ENCODE measurements around the gene SRXN1. TPM values are rescaled to one million over a fixed set of nuclear protein-coding genes. Genes with fewer than 3 reads are reported as not detected.

The SRXN1 gene
- total RNA-seq, 1 donor, result 8.1 TPM

DNA sequence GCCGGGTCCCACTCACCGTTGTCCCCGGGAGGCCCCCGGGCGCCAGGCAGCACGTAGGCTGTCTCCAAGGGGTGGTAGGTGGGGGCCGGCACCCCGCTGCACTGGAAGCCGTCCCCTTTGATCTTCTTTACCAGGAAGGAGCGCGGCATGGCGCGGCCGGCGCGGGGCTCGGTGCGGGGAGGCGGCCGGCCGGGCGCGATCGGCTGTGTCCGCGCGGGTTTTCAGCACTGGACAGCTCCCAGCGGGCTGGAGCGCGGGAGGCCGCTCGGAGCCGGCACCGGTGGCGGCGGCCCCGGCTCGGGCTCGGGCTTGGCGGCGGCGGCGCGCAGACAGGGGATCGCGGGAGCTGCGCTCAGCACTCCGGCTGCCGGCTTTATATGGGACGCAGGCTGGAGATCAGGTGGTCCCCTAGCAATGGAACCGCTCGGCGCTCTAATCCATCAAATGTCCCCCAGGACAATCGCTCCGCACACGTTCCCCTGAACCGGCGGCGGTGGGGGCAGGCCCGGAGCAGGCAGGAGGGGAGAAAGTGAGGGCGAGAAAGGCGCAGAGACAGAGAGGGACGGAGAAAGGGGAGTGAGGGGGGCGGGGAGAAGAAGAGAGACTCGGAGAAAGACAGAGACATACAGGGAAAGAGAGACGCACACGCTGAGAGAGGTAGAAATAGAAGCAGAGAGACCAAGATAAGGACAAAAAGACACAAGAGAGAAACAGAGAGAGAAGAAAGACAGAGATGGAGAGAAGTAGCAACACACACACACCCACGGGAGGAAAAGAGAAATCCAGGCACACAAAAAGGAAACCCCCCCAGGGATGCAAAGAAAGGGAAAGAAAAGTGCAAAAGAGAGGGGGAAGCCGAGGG is 22.7 kb upstream of the SRXN1 start, which contains the start of gene SCRT2:
Gene SCRT2, minus strand, starts transcription at position 350 of the 862 bp plus-strand sequence. Its CDS starts 201 bp downstream, at position 149.
- peak; percentile 51 to 80 (median 74) for DNase-seq (ENCODE audit: low read depth in 2 of 3, low spot score in 2 of 3)

DNA sequence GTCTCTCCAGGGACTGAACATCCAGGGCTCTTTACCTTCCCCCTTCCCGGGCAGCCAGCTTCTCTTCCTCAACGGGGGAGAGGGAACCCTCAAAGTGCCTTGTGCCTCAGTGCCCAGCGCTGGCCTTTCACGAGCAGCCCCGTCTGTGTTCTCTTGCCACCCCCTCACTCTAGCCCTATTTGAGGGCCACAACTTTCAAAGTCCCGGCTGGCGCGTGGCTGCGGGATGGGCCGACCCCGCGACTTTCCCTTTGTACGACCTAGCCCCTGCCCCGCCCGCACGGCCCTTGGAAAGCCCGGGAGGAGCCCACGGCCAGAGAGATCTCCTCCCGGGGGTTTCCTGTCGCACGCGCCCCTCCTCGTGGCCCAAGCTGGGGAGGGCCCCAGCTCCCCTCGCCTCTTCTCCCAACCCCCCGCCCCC is 22.0 kb upstream of the SRXN1 start:
- no peak for DNase-seq (ENCODE audit: low read depth in 2 of 3, low spot score in 2 of 3)

DNA sequence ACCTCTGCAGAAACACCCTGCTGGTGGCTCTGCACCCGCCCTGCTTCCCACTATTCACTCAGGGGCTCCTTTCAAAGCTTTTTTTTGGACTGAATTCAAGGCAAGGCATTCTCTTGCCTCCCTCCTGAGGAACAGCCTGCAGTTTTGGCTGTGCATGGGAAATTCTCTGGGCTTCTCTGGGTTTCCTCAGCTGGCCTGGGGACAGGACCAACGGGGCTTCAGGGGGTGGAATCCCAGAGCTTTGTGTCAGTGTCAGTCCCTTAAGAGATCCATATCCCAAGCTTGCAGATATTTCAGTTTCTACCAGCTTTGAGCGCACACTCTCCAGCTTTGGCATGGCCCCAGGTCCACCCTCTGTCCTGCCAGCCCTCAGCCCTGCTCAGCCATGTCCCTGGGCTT is 20.6 kb upstream of the SRXN1 start:
- DNase-seq (ENCODE audit: low read depth in 2 of 3, low spot score in 2 of 3), result no peak

DNA sequence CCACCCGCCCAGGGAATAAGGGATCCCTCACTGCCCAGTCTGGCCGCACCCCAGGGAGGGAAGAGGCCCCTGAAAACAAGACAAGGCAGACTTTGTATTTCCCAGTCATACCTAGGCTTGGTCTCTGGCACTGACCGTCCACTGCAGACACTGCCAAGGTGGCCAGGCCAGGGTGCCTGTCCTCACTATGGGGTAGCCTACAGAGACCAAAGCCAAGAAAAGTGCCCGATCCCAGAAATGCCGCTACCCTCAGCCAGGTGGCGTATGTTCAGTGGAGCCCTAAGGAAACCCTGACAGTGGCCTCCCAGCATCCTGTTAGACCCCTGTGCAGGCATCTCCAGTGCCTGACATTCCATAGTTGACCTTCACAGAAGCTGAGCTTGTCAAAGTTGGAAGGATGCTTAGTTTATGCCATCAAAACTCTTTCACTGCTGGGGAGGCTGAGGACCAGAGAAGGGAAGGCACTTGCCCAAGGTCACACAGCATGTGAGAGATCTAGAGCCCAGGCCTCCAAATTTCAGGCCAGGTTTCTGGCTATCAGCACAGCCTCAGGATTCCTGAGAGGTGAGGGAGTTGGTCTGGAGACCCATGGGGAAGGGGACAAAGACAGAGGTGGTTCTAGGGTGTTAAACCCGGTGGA is 20.1 kb upstream of the SRXN1 start:
- no peak for DNase-seq (ENCODE audit: low read depth in 2 of 3, low spot score in 2 of 3)

DNA sequence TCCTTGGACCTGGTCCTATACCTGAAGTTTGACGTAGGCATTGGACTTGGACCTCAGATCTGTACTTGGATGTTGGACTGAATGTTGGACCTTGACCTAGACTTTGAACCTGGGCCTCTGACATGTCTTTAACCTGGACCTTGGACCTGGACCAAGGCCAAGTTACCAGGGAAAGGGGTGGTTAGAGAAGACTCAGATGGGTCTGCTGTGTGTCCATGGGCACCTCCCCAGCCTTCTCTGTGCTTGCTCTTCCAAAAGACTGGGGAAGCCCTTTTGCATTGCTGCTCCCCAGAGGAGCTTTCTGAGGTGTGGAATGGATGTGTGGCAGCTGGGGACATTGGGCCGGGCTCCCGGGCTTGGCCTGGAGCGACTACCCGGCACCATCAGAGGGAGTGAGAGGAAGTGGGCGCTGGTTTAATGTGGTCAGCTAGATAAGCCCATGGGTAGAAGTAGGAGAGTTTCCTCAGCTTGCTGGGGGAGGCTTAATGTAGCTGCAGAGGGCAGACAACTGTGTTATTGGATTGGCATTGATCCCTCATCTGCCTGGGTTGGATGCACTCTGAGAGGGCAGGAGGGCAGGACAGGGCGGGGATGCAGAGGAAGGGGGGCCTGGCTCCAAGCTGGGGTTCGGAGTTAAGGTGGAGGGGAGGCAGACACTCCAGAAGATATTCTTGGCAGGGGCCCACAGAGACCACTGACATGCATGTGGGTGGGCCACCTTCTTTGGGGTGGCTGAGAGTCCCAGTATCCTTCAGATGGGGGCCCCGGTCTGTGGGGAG is 18.4 kb upstream of the SRXN1 start:
- peak in 1 of 3 donors; percentile 51 for DNase-seq (ENCODE audit: low read depth in 2 of 3, low spot score in 2 of 3)

DNA sequence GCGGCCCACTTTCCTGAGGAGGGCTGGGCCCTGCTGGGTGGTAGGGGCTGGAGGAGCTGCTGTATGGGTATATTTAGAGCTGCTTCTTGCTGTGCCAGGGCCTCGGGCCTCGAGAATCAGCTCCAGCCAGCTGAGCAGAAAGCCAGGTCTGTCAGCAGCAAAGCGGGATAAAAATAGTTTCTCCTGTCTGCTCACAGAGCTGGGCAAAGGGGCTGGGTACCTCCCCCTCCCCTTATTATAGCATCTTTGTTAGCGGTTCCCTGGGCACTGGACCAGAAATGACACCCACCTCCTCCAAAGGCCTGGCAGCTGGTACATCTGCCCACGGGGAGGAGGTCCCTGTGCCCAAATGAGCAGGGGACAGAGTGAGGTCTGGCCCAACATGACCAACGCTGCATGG is 16.6 kb upstream of the SRXN1 start:
- DNase-seq (ENCODE audit: low read depth in 2 of 3, low spot score in 2 of 3), result no peak

DNA sequence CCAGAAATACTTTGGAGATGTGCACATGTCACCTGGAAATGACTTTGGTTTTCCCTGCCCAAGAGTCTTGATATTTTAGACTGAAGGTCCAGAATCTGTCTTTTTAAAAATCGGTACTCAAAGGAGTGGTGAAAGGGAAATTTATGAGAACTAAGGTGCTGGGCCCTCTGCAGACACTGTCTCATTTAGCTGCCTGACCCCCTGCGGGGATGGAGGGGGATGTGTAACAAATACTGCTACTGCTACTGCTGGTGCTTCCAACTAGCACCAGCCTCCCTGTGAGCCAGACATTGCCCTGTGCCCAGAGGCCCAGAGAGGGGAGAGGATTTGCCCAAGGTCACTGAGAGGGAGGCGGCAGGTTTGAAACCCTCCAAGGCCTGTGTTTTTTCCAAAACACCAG is 15.6 kb upstream of the SRXN1 start:
- no peak for DNase-seq (ENCODE audit: low read depth in 2 of 3, low spot score in 2 of 3)

DNA sequence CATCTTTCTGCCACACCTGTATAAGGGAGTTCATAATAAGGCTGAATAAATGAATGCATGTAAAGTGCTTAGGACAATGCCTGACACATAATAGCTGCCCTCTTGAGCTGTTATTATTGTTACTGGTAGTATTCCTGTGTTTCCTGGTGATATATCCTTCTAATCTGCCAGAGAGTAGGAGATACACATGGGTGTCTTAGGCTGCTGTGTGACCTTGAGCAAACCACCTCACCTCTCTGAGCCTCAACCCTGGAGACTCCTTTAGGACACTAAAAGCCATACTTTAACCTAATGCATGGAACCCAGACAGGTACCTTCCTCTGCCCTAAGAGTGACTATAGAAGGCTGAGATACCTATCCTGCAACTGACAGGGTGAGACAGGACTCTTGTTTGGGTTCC is 15.1 kb upstream of the SRXN1 start:
- DNase-seq (ENCODE audit: low read depth in 2 of 3, low spot score in 2 of 3), result no peak

DNA sequence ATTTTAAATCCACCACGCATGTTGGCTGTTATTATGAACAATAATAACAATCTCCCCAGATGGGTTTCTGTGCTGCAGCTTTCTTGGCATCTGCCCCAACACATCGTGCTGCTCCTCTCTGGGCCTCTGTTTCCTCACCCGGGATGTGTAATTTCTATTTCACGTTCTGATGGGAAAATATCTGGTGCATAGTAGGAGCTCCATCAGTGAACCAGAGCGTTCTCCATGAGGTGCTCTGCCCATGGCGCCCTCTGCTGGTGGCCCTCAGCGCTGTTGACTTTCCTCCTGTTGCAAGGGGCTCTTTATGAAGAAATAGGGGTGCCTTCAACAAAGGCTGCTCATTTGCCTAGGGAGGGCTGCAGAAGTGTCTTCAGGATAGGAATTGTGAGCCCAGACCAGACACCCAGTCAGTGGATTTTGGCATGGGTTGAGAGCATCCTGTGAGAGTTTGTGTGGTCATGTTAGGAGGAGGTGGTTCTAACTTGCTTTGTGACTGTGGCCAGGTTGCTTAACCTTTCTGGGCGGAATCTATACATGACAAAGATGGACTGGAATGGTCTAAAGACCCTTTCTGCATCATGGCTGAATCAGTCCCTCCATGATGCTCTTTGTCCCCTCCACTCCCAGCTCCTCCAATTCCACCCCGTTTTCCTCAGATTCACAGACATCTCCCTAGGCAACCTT is 14.5 kb upstream of the SRXN1 start:
- peak in 2 of 3 donors; percentile 62 to 67 for DNase-seq (ENCODE audit: low read depth in 2 of 3, low spot score in 2 of 3)

DNA sequence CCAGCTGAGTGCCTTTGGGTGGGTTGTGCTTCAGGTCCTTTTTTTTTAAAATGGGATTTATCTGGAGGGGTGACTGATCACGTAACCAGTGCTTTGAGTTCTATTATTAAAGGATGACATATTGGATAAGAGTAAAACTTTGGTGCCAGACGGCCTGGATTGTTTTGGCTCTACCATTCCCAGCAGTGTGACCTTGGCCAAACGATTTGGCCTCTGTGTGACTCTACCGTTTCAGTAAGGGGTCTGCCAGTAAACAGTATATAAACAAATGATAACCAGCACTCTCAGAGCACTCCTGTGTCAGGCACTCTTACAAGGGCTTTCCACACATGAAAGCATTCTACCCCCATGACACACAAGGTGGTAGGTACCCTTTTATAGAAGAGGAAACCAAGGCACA is 13.9 kb upstream of the SRXN1 start:
- no peak for DNase-seq (ENCODE audit: low read depth in 2 of 3, low spot score in 2 of 3)

DNA sequence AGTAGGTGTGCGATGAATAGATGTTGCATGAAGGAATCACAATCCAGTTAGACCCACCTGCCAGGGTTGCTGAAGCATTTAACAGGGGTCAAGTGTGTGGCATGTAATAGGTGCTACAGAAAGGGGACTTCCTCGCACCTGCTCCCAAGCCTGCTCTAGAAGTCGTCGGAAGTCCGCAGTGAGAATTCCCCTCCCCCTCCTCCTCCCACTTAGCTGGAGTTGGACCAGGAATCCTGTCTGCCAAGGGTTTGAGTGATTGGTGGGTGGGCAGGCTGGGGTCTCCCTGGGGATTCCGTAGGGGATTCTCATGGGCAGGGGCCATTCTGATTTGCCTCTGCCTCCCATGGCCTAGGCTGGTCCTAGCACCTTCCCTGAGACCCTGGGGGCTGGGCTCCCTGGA is 12.3 kb upstream of the SRXN1 start:
- no peak for DNase-seq (ENCODE audit: low read depth in 2 of 3, low spot score in 2 of 3)

DNA sequence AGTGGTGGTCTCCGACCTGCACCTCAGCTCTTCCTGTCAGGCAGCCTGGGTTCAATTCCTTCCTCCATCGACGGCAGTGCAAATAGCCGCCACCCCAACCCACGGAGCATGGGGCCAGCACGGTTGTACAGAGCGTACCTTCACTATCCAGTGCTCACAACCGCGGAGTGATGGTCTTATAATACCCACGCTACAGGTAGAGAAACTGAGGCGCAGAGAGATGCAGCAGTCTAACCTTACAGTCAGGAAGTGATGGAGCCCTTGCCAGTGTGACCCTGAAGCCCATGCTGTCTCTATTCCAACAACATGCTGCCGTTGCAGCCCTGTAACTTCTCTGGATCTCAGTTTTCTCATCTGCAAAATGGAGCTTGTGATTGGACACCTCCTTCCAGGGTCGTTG is 11.6 kb upstream of the SRXN1 start:
- no peak for DNase-seq (ENCODE audit: low read depth in 2 of 3, low spot score in 2 of 3)

DNA sequence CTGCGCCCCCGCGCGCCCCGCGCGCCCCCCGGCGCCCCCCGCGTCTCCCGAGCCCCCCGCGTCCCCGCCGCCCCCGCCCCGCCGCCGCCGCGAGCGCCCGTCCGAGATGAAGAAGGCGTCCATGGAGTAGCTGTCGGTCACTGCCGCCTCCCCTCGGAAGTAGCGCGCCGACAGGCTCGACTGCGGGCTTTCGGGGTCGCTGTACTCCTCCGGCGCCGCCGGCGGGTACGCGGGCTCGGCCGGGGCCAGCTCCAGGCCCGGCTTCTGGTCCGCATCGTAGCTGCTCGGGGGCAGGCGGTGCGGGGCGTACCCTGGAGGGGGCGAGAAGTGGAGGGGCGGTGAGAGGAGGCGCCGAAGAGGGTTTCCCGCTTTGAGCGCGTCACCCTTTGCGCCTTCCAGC is 11.2 kb upstream of the SRXN1 start:
- no peak for DNase-seq (ENCODE audit: low read depth in 2 of 3, low spot score in 2 of 3)

DNA sequence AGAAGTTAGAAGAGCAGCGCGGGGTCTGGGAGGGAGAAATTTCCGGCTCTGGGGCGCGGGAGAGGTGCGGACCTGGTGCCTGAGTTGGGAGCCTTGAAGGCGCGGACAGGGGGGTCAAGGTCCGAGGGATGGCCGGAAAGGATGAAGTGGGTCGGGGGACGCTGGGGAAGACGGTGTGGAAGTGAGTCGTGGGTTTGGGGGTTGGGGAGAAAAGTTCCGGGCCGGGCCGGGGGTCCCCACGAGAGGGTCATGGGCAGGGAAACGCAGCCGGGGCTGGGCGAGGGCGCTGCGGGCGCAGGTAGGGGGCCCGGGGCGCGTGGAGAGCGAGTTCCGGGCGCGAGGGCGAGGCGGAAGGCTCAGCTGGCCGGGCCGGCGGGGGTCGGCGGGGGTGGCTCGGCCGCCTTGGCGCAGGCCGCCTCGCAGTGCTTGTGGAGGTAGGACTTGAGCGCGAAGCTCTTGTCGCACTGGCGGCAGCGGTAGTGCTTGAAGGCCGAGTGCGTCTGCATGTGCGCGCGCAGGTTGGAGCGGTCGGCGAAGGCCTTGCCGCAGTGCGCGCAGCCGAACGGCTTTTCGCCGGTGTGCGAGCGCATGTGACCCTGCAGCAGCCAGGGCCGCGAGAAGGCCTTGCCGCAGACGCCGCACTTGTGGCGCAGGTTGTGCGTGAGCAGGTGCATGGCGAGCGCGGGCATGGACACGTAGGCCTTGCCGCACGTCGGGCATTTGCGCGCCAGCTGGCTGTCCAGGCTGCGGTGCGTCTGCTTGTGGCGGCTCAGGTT is 10.5 kb upstream of the SRXN1 start:
- DNase-seq (ENCODE audit: low read depth in 2 of 3, low spot score in 2 of 3), result peak in 2 of 3 donors; percentile 56 to 64

DNA sequence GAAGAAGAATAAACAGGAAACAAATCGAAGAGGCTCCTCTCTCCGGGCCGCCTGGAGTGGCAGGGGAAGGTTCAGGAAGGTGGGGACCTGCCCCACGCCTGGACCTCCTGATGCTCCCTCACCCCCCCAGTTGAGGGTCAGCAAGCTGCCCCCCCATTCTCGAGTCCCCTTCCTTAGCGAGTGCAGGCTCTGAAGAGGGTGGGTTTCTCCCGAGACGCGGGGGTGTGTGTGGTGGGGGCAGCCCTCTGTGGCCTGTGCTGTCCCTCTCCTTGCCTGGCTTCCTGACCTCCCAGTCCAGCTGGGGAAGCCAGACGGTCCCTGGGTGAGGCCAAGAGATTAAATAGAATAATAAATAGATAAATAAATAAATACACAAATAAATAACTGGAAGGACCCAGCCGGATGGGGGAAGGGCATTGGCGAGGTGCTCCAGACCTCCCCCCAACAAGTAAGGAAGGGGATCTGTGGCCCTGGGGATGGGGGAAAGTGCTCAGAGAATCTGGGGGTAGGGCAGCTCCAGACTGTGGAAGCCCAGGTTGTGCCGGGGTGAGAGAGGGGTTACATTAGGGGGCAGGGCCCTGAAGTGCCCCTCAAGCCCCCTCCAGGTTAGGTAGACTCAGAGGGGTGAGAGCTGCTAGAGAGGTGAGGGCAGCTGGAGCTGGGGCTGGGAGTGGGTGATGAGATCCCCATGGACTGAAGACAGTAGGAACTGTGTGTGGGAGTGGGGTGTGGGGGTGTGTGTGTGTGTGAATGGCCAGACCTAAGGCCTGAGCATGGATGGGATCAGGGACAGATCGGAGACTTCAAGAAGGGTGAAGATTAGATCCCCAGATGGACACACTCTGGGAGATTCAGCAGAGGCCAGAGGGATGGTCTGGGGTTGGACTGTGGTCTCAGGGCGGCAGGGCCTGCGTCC is 9.5 kb upstream of the SRXN1 start:
- no peak for DNase-seq (ENCODE audit: low read depth in 2 of 3, low spot score in 2 of 3)

DNA sequence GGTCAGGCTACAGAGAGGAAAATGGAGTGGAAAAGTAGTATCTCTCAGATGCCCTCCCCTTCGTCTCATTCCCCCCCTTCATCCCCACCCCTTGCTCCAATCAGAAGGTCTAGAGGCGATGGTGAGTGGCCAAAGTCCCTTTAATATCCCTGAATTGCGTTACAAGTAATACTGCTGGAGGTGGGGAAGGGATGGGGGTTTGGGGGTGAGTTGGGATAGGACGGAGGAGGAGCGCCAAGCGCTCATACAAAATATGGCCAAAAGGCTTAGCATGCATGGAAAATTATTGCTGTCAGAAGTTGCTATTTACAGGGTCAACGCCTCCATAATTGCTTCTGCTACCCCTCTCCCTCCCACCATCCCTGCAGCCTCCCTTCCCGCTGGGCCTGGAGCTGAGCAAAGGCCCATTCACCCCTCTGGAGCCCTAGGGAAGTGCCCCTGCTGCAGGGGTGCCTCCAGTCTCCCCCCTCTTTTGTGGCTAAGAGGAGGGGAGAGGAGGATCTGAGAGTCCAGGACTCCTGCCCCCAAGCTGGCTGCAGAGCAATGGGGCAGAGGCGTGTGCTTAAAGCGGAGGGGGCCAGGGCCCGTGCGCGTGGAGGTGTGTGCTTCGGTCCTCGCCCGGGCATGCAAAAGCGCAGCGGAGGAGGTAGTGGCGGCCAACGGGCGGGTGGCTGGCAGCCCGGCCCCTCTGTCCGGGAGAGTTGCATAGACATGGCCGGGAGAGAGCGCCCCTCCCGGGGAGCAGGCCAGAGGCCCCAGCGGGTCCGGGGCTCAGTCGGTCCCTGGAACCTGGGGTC is 8.7 kb upstream of the SRXN1 start:
- DNase-seq (ENCODE audit: low read depth in 2 of 3, low spot score in 2 of 3), result no peak

DNA sequence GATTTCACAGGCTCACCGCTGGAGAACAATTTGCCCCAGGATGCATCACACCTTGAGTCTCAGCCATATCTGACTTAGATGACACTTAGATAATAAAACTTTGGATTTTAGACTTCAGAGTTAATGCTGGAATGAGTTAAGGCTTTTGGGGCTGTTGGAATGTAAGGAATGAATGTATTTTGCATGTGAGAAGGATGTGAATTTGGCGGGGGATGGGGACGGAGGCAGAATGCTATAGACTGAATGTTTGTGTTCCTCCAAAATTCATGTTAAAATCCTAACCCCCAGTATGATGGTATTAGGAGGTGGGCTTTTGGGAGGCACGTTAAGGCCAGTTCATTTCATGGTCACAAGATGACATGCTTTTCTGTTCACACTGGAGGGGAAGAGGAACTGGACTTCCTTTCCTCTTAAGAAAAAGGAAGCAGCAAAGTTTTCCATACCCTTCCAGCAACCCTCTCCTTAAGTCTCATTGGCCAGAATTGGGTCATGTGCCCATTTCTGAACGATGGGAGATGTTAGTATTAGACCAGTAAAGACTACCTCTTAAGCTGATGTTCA is 5.8 kb upstream of the SRXN1 start:
- DNase-seq (ENCODE audit: low read depth in 2 of 3, low spot score in 2 of 3), result no peak

DNA sequence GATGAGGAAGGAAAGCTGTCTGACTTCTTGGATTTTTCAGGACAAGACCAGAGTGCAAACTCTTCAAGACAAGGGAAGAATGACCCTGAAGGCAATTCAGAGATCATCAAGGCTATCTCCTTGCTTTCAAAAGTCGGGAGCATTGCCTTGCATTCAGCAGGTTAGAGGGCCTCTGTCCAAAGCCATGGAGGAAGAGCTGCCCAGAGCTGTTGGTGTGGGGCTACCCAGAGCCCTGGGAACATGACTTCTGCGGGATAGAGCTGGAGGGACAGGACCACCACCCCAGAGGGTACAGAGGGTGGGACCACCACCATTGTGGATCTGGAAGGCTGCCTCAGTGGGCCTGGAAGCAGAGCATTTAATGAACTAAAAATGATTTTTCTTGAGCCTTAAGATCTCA is 5.2 kb upstream of the SRXN1 start:
- no peak for DNase-seq (ENCODE audit: low read depth in 2 of 3, low spot score in 2 of 3)

Data from hematopoietic multipotent progenitor cell (in vitro differentiated cells).